Measurements from ENCODE around the gene CFAP65.
A peak's percentile ranks its signal among the peaks of the same experiment; 100 is the strongest.

Gene CFAP65

GRCh38 chr2:218988650-218989049 is 52.7 kb downstream of the CFAP65 start:
- DNase-seq, result no peak

GRCh38 chr2:218988164-218988563 is 53.2 kb downstream of the CFAP65 start:
- no peak for DNase-seq

DNA sequence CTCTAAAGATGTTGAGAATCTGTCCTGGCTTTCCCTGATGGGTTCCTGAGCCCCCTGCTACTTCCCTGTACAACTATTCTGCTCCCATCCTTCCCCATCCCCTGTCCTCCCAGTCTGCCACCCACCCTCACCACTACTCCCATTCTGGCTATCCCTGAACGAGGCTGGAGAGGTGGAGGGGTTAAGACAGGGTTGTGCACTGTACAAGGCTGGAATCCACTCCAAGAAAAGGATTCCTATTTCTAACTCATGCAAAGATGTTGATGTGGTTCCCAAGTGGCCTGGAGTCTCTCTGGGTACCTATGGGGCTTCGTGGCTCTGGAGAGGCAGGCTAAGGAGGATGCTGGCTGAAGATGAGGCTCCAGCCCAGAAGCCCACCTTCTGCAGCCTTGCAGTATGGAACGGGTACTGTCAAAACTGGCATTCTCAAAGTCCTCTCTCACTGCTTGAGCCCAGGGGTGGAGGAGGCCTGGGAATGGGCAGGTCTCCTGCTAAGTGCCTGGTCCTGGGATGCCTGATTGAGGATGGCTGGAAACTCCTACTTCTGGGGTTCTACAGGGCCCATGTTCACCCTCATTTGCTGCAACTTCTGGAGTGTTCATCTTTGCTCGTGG is 55.1 kb downstream of the CFAP65 start:
- no peak for DNase-seq

DNA sequence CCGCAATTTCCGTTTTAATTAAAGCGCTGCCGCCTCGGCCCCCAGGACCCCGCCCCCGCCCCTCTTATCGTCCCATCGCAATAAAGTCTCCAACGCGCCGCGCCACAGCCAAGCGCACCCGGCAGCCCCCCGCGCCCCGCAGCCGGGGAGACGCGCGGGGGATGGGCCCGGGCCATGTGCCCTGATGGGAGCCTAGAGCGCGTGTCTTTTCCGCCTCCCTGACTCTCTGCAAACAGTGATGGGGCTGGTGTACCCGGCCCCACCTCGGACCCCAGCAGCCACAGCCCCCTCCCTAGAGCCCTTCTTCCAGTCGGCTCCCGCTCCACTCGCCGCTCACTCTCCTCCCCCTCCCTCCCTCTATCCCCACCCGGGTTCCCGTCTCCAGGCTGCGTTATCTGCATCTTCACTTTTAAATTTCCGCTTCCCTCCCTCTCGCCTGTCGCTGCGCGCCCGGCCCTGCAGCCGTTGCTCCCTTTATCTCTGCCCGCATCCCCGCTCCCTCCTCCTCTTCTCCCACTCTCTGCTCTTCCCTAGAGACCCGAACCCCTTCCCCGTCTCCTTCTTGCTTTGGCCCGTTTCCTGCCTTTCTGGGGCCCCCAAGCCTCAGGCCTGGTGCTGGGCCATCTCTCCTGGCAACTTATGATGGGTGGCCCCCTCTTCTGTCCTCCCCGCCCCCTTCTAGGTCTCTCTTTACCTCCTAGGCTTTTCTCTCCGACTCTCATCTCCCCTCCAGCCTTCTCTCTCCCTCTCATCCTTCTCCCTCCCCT is 55.8 kb downstream of the CFAP65 start:
- no peak for DNase-seq

DNA sequence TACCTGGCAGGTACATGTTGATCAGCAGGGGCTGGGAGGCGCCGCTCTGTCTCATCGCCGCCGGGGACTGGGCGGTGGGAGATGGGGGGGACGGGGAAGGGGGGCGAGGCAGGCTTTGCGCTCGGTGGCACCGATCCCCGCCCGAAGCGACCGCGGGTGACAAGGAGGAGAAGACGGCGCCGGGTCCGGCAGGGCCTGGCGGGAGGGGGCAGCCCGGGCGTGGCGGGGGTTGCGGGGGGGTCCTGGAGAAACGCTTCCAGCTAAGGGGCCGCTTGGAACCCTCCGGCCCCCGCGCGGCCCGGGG is 56.3 kb downstream of the CFAP65 start, which contains the start of gene FEV:
FEV (minus strand) TSS at position 164 of the 304 bp plus-strand sequence; CDS start at position 55, 109 bp downstream.
- DNase-seq, result no peak

- no peak for DNase-seq
These were observed 56.9 kb downstream of the CFAP65 start for GRCh38 chr2:218984239-218985020.

- DNase-seq, result no peak
These were observed 57.4 kb downstream of the CFAP65 start for GRCh38 chr2:218983934-218984238.

DNA sequence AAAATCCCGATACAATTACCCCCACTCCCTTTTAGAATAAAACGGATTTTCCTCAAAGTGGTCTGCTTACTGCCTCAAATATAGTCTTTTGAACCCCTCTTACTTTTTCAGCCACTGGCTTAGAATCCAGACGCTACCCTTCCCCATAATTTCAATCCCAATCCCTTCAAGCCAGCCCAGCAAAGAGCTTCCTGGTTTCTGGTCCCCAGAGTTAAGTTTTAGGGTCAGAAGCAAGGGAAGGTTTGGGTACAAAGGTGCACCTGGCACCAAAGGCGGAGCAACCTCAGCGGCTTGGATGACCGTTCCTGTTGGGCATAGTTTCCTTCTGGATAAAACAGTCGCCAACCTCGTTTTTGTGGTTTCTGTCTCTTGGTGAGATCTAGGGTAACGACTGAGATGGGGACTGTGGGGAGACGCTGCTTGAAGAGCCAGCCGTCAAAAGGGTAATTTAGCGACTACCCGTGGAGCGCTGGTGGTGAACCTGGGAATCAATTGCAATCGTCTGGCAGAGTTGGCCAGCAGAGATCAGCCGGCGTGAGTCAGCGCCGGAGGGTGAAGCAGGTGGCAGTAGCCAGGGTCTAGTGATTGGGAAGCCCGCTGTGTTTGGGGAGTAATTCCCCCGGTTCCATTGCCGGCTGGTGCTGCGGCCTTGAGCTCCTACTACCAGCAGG is 57.9 kb downstream of the CFAP65 start:
- no peak for DNase-seq

- DNase-seq, result no peak
These were observed 58.6 kb downstream of the CFAP65 start for GRCh38 chr2:218982586-218983262.

- no peak for DNase-seq
These were observed 59.3 kb downstream of the CFAP65 start for GRCh38 chr2:218981881-218982585.

- DNase-seq, result no peak
These were observed 59.9 kb downstream of the CFAP65 start for GRCh38 chr2:218981390-218981880.

- no peak for DNase-seq
These were observed 60.5 kb downstream of the CFAP65 start for GRCh38 chr2:218980735-218981389.

DNA sequence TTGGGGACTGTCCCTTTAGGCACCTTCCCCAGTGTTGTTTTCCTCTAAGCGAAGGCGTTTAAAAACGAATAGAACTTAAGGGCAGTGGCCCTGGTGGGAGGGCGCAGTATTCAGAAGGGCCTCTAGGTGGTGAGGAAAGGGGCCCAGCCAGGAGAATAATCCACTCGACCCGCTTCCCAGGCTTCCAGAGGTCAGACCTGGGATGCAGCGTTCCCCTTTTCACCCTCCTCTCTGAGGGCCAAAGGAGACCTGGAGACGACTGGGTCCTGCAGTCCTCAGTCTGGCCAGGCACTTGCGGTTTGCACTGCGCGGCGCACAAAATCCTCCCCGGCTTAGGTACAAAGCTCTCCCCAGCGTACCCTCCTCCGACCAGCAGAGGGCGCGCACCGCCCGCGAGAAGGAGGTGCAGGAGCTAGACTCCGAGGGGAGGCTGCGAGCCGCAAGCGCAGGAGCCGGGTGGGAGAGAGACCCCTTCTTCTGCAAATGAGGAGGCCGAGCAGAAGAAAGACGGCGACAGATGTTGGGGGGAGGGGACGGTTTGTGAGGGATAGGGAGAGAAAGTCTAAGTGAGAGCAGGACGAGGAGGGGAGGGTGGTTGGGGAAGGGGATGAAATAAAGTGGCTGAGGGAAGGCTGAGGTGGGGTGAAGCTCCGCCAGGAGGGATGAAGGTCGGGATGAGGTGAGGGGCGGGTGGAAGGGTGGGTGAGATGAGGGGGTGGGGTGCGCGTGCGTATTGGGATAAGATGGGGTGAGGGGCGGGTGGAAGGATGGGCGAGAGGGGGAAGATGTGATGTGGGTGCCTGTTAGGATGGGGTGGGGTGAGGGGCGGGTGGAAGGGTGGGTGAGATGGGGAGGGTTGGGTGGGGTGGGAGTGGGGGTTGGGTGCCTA is 61.2 kb downstream of the CFAP65 start:
- peak; percentile 78 for DNase-seq

- DNase-seq, result no peak
These were observed 66.1 kb downstream of the CFAP65 start for GRCh38 chr2:218975060-218975777.

GRCh38 chr2:218970894-218971293 is 70.4 kb downstream of the CFAP65 start:
- no peak for DNase-seq

DNA sequence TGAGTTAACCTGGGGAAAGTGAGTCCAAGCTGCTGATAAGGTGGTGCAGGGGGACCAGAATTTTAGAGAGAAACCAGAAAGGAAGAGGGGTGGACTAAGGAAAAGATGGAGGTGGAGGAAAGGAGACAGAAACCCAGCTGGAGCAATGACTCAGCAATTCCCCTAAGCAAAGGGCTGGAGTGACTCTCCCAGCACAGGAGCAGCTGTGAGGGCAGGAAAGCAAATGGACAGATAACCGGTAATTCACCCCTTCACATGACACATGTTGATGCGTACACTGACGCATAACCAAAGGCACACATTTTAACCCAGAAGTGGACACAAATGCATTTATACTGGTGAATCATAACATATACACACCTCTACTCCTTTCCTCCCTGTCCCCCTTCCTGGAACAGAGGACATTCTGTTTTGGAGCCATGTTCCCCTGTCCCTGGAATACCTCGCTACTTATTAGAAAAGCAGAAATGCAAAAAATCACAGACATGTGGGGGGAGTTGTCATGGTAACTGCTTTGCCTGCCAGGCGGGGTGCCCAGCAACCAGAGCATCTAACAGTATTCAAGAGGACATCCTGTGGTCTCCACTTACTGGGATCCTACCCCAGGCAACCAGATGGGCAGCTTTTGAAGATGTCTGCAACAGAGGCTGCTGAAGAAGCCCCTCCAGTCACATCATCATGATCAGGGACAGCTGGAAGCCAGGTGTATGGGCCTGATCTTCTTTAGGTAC is 77.1 kb downstream of the CFAP65 start:
- no peak for DNase-seq

GRCh38 chr2:218963601-218964000 is 77.7 kb downstream of the CFAP65 start:
- DNase-seq, result no peak

DNA sequence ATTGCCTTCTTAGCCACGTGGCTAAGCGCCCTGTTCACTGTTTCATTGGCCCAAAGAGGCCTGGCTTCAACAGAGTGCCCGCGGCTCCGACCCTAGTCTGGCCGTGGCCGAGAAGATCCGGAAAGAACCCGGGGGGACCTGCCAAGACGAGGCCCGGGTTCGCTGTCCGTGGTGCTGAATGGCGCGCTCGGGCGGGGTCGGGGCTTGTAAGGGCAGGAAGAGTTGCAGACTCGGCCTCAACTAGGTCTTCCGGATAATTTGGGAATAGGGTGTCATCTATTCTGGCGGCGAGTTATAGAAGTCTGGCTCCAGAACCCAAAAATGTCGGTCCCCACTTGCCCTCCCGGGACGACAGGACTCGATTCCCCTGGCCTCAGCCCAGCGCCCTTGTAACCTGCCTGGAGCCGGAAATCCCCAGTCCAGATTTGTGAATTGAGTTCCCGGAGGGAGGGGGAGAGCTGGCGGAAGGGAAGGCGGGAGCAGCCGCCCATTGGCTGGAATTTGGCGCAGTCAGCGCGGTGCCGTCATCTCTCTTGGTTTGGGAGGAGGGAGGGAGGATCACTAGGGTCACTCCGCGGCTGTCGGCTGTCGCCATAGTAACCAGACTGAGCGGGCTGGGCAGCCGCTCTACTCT is 78.3 kb downstream of the CFAP65 start:
- no peak for DNase-seq
